Measurements from ENCODE around the gene TRIM2.

TRIM2 gene

GRCh38 chr4:153224474-153224873 lies 20.2 kb downstream of the TRIM2 start:
- no peak for DNase-seq

GRCh38 chr4:153227469-153228075 lies 23.3 kb downstream of the TRIM2 start:
- DNase-seq = no peak

DNA sequence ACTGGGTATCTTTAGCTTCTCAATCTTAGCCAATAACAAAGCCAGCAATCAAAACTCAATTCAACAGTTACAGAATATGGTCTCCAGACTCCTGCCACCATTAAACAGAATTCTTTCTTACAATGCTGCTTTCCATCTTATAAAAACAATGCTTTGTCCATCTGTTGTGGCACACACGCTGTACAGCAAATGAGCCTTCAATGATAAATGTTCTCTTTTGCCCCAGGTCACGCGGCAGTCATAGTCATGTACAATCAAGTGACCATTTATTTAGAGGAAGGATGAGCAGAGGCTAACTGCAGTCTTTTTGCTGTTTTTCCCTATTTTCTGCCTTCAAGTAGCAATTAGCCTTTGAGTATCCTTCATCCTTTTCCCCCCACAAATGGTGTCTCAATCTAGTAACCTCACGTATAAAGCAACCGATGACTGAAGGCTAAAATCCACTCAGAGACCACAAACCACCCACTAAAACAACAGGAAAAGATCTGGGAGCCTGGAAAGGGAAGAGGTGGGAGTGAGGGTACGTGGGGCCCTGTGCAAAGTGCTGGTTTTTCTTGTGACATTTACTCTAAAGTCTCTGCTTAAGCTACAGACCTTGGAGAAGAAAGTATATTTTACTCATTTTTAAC lies 24.4 kb downstream of the TRIM2 start:
- DNase-seq = peak; percentile 22

GRCh38 chr4:153229545-153229944 lies 25.3 kb downstream of the TRIM2 start:
- DNase-seq = no peak

GRCh38 chr4:153232768-153233167 lies 28.5 kb downstream of the TRIM2 start:
- DNase-seq = no peak

GRCh38 chr4:153233761-153234371 lies 29.6 kb downstream of the TRIM2 start:
- DNase-seq = no peak

DNA sequence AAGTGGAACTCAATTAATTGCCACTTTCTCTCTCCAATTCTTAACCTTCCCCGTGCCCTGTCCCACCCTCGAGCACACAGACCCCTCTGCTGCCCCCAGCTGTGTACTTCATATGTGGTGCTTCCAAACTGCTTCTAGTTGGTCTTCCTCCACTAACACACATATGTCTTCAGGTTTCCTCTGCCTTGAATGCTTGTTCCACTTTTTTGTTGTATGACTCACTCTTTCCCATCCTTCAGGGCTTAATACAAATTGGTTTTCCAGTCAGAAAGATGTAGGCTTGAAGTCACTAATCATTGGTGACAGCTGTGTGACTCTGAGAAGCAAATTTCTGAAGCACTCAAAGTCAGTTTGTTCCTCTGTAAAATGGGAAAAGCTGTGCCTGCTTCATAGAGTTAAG lies 30.6 kb downstream of the TRIM2 start:
- peak; percentile 25 for DNase-seq

DNA sequence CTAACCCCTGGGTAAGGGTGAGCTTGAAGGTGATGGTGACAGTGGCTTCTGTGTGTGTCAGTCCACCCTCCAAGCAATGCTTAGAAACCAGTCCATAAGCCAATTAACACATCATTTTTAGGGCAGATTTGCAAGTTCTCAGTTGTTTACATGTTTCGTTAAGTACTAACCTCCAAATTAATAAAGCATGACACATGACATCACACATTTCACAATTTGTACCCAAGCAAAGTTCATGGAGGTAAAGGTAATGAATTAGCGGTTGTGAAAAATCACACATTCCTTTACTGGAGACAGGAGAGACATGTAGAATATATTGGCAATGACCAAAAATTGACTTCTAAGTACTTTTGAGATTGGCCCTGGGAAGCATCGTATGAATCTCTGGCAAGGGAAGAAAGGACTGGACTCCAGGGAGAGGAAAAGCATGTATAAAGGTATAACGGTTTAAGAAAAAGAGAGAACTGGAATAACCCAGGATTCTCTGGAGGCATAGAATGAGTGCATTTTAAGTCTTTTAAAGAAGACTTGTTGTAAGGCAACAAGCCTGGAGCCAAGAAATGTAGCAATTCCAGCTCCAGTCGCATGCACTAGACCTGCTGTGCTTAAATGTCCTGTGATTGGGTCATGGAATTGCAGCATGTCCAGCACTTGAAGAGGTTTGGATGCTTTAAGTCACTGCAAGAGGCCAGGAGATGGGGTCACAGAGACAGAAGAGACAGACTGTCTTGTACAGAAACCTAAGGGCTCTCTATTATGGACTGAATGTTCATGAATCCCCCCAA lies 34.1 kb downstream of the TRIM2 start:
- no peak for DNase-seq

DNA sequence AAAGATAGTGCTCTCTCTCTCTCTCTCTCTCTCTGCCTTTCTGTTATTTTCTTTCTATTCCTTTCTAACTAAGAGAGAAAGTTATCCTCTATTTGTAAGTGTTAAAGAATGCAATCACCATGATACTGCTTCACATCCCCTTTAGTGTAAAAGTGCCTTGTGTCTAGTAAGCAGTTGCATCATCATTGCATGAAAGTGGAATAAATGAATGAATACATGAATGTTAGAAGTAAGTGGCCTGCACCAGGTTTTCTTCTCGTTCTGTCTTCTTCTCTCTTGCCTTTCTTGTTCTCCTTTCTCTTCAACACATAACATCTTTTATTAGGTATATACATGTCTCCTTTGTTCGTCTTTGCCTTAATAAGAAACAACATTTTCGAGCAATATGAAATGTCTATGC lies 35.2 kb downstream of the TRIM2 start:
- DNase-seq = no peak

DNA sequence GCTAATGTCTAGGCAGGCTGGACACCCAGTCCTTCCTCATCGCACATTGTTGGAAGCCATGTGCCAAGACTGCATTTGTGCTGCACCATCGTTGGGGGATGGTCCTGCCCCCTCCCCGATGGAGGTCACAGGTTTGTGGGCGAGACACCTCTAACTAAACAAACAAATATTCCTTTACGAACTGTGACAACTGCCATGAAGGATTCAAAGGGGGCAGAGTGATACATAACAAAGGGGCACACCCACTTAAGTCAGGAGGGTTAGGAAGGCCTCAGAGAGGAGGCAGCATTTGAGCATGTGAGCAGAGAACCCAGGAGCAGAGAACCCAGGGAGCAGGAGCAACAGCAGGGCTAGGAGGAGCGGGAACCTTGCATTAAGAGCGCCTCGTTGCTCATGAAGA lies 37.1 kb downstream of the TRIM2 start:
- no peak for DNase-seq

DNA sequence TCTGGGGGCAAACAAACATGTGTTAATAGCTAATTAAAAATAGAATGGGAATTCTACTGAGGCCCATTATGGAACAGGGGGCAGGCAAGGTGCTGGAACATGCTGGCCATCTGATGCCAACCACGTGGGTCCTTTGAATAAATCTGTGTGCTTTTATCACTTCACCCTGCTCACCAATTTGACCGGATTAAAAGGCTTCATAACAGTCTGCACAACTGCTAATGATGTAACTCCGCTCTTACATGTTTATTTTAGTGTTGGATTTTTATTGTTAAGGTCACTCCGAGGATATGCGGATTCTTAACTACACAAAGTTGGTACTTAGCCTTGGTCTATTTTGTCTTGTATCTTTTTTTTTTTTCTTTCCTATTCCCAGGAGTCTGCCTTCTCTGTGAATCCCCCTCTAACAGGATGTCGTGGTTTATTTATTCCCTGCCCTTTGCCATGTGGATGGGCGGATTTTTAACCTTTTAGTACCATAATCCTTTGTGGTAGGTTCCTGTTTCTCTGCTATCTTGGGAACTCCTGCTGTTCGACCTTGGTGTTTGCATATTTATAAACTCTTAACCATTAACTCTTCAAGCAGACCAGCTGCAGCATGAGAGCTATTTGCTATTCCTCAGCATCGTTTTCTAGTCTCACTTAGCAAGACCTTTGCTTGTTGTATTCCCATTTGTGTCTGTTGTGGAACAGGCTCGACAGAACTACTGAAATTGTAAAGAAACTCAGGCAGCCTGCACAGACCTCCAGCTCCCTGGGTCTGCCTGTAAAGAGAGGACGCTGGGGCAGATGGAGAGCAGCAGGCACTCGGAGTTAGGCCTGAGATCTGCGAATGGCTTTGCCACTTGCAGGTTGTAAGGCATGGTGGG lies 38.0 kb downstream of the TRIM2 start:
- no peak for DNase-seq

GRCh38 chr4:153242839-153243324 lies 38.6 kb downstream of the TRIM2 start:
- no peak for DNase-seq

DNA sequence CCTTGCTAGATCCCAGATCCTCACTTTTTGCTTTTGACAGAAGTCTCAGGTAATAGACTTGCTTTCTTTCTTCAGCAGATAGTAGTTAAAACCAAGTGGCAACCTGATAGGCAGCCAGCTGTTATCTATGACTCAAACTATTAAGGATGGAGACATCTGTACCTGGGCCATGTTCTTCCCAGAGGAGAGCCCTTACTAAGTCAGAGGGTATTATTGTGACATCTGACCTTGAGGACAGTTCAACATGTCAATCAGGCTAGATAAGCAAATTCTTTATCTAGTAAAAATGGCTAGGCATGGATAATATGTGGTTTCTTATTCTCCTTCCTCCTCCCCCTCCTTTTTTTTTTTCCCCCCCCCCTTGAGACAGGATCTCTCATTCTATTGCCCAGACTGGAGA lies 39.2 kb downstream of the TRIM2 start:
- no peak for DNase-seq

GRCh38 chr4:153244969-153245368 lies 40.7 kb downstream of the TRIM2 start:
- no peak for DNase-seq

GRCh38 chr4:153245775-153246174 lies 41.5 kb downstream of the TRIM2 start:
- no peak for DNase-seq

DNA sequence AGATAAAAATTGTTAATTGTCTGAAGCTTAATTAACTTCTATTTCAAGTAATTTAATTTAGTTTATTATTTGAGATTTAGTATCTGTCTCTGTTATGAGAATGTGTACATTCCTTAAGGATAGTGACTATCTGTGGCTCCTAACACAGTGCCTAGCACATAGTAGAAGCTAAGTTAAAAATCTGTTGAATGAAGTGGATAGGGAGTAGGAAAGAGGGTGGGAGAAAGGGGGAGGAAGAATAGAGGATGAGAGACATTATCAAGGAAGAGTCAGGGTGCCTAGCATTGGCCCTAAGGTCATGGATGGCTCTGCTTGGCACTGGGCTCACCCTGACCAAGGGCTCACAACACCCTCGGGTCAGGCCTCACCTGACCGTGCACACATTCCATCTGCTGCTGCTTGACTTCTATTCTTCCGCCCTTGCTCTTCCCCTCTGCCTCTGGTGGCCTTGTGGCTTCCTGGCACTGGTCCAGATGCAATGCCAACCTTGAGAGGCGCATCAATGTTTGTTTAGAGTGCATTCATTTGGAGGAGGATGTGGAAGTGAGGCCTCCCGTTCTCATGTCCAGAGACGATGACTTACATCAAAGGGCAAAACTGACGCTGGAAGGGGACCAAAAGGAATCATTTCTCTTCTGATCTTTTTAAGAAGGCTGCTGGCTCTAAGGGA lies 42.3 kb downstream of the TRIM2 start:
- no peak for DNase-seq

DNA sequence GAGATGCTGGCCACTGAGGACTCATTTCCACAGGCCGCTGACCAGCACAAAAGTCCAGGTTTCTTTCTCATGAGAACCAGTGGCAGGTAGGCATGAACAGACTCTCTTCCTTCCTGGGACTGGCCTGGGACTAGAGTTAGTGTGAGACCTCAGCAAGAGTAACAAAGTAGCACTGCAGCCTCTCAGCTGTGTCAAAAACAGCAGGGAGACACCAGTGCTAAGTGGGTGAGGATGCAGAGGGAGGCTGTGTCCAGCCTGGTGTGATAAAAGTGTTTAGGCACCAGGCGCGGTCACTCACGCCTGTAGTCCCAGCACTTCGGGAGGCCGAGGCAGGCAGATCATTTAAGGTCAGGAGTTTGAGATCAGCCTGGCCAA lies 42.9 kb downstream of the TRIM2 start:
- no peak for DNase-seq

GRCh38 chr4:153248641-153249198 lies 44.5 kb downstream of the TRIM2 start:
- DNase-seq = no peak

- DNase-seq = no peak
Observed at GRCh38 chr4:153249199-153250041, 45.2 kb downstream of the TRIM2 start.

DNA sequence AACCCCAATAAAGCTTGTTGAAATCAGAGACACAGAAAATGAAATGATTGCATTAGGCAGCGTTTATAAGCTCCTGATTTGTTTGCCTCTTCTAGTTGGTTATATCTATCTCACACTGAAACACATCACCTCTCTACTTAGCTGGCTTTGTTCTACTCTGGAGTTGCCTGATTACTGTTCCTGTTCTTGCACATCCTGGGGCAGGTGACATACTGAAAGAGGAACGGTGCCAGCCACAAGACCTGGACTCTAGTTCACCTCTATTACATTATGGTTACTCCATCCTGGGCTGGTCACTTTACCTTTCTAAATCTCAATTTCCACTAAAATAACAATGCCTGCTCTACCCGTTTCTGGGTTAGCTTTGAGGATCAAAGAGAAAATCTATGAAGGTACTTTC lies 47.9 kb downstream of the TRIM2 start:
- no peak for DNase-seq

- DNase-seq = no peak
Observed at GRCh38 chr4:153255233-153255632, 51.0 kb downstream of the TRIM2 start.
